HFF-Myc (cell line): ENCODE data around the gene CIB4.
"Not testable (repeated sequence)": the region's sequence is repeated elsewhere in the genome, so short reads cannot be mapped to it uniquely, and the experiment has no call there.

Experiments
- DNase-seq: peaks from one replicate; pipeline ENCODE4 v3.0.0-alpha.2; 2011; ENCODE audit warnings: low read depth; ENCODE audit errors: extremely low read depth
- H3K4me3 ChIP-seq: replicated peaks from 2 replicates; pipeline ENCODE4 v1.5.1; 2011; ENCODE audit warnings: low read depth, mild to moderate bottlenecking, control low read depth, low read length
- TF ChIP-seq, protein P1 (sequence below): IDR thresholded peaks from 2 replicates; pipeline ENCODE4 v1.5.1; 2012; ENCODE audit warnings: mild to moderate bottlenecking, low read depth, low read length, control low read depth; ENCODE audit errors: missing control alignments

Gene CIB4

GRCh38 chr2:26668856-26669750, 27.9 kb upstream of the CIB4 start:
- no peak for DNase-seq
- no peak overlapping the region for H3K4me3 ChIP-seq
- TF ChIP-seq, protein P1, sequence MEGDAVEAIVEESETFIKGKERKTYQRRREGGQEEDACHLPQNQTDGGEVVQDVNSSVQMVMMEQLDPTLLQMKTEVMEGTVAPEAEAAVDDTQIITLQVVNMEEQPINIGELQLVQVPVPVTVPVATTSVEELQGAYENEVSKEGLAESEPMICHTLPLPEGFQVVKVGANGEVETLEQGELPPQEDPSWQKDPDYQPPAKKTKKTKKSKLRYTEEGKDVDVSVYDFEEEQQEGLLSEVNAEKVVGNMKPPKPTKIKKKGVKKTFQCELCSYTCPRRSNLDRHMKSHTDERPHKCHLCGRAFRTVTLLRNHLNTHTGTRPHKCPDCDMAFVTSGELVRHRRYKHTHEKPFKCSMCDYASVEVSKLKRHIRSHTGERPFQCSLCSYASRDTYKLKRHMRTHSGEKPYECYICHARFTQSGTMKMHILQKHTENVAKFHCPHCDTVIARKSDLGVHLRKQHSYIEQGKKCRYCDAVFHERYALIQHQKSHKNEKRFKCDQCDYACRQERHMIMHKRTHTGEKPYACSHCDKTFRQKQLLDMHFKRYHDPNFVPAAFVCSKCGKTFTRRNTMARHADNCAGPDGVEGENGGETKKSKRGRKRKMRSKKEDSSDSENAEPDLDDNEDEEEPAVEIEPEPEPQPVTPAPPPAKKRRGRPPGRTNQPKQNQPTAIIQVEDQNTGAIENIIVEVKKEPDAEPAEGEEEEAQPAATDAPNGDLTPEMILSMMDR = no peak

GRCh38 chr2:26668041-26668440, 26.9 kb upstream of the CIB4 start:
- TF ChIP-seq, protein P1 = no peak
- H3K4me3 ChIP-seq = no peak overlapping the region
- no peak for DNase-seq

GRCh38 chr2:26666671-26667070, 25.5 kb upstream of the CIB4 start:
- DNase-seq = no peak
- TF ChIP-seq, protein P1 = no peak
- no peak overlapping the region for H3K4me3 ChIP-seq

DNA sequence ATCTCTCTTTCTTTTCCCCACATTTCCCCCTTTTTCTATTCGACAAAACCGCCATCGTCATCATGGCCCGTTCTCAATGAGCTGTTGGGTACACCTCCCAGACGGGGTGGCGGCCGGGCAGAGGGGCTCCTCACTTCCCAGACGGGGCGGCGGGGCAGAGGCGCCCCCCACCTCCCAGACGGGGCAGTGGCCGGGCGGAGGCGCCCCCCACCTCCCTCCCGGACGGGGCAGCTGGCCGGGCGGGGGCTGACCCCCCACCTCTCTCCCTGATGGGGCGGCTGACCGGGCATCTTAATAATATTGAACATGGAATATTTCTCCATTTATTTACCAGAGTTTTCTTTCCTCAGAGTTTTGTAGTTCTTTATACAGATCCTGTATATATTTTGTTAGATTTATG, 24.1 kb upstream of the CIB4 start:
- not testable (repeated sequence) for DNase-seq, H3K4me3 ChIP-seq

GRCh38 chr2:26660363-26660962, 19.3 kb upstream of the CIB4 start:
- DNase-seq = no peak
- TF ChIP-seq, protein P1 = no peak
- H3K4me3 ChIP-seq = no peak overlapping the region

GRCh38 chr2:26658691-26659346, 17.7 kb upstream of the CIB4 start:
- TF ChIP-seq, protein P1 = no peak
- no peak for DNase-seq
- no peak overlapping the region for H3K4me3 ChIP-seq

DNA sequence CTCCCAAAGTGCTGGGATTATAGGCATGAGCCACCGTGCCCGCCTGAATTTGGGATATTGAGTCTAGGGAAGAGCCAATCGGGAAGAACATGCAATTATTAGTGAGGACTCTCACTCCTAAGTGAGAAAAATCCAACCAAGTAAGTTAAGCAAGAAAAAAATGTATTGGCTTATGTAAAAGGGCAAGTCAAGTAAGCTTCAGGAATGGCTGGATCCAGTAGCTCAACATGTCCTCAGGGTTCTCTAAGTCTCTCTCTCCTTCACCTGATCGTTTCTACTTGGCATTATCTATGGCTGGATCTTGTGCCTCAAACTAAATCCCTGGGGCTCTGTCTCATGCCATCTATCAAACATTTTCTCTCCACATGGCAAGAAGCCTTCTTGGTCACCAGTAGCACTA, 16.1 kb upstream of the CIB4 start:
- no peak for DNase-seq
- TF ChIP-seq, protein P1 = no peak
- no peak overlapping the region for H3K4me3 ChIP-seq
